ENCODE measurements around the gene SLC66A1. TPM values are rescaled to one million over a fixed set of nuclear protein-coding genes. Genes with fewer than 3 reads are reported as not detected.

The SLC66A1 gene
- total RNA-seq, 1 experiment from 2014 or later = 14.1 TPM

DNA sequence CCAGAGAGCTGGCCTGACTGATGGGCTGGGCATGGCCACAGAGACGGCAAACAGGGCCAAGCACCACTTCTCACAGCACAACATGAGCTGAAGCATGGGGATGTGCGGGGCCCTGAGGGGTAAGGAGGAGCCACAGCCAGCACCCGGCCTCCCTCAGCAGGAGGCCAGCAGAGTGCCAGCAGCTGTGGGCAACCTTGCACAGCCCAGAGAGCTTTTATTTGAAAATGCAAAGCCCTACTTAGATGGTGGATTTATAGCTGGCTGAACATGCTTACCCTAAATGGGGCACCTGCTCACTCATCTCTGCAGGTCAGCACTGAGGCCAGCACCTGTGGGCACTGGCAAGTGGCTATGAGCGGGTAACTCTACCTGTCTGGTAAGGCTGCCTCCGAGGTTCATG is 44.1 kb downstream of the SLC66A1 start (continued):
- TF ChIP-seq, protein P1, sequence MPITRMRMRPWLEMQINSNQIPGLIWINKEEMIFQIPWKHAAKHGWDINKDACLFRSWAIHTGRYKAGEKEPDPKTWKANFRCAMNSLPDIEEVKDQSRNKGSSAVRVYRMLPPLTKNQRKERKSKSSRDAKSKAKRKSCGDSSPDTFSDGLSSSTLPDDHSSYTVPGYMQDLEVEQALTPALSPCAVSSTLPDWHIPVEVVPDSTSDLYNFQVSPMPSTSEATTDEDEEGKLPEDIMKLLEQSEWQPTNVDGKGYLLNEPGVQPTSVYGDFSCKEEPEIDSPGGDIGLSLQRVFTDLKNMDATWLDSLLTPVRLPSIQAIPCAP (CRISPR knock-in tag; IDR thresholded peaks at IDR 0.05) = no peak
- TF ChIP-seq ZNF396 (CRISPR knock-in tag; IDR thresholded peaks at IDR 0.05; ENCODE audit: borderline replicate concordance) (no peak), GTF2I (CRISPR knock-in tag; conservative IDR thresholded peaks at IDR 0.05) (no peak), NFYB (CRISPR knock-in tag; conservative IDR thresholded peaks at IDR 0.05; ENCODE audit: low read depth) (no peak), EMX1 (CRISPR knock-in tag; IDR thresholded peaks at IDR 0.05) (no peak)

DNA sequence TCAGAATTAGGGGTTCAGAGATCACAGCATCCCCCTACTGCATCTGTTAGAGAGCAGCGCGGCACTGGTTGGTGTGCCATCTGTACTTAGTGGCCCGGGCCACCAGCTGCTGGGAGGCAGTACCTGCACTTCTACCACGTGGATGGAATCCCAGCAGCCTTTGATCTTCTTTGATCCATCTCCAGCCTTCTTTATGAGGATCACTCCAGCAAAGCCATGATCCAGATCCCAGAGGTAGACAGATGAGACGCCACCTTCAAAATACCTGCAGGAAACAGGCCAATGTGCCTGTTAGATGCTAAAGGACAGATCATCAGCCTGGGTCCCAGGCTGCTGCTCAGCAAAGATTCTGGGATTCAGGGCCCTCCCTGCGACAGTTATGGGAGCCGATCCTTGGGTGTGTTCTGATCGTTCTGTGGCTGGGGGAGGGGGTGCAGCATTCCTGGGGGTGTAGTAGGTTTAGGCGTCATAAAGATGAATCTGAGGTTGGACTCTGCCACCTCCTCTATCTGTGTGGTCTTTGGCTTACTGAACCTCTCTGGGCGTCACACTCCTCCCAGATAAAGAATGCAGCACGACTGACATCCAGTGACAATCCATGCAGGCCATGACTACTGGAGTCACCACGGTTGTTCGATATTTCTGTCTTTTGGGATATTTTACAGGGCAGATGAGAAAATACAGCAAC is 45.3 kb downstream of the SLC66A1 start:
- Mint-ChIP-seq H3K36me3 (peaks cover 32% of the 10 kb centered on the region), H3K4me3 (no peak overlapping the region), H3K9me3 (no peaks in the 10 kb centered on the region), H3K27me3 (ENCODE audit: low read depth) (no peaks in the 10 kb centered on the region), H3K27ac (peak overlapping the region; percentile 23; the same call in 1 of the 2 replicates), H3K4me1 (peaks cover 39% of the 10 kb centered on the region)
- CTCF ChIA-PET = no interaction called here
- POLR2A ChIA-PET = no interaction called here
- no peak for ATAC-seq
- no peak for DNase-seq (ENCODE audit: low spot score)
- TF ChIP-seq, protein P2, sequence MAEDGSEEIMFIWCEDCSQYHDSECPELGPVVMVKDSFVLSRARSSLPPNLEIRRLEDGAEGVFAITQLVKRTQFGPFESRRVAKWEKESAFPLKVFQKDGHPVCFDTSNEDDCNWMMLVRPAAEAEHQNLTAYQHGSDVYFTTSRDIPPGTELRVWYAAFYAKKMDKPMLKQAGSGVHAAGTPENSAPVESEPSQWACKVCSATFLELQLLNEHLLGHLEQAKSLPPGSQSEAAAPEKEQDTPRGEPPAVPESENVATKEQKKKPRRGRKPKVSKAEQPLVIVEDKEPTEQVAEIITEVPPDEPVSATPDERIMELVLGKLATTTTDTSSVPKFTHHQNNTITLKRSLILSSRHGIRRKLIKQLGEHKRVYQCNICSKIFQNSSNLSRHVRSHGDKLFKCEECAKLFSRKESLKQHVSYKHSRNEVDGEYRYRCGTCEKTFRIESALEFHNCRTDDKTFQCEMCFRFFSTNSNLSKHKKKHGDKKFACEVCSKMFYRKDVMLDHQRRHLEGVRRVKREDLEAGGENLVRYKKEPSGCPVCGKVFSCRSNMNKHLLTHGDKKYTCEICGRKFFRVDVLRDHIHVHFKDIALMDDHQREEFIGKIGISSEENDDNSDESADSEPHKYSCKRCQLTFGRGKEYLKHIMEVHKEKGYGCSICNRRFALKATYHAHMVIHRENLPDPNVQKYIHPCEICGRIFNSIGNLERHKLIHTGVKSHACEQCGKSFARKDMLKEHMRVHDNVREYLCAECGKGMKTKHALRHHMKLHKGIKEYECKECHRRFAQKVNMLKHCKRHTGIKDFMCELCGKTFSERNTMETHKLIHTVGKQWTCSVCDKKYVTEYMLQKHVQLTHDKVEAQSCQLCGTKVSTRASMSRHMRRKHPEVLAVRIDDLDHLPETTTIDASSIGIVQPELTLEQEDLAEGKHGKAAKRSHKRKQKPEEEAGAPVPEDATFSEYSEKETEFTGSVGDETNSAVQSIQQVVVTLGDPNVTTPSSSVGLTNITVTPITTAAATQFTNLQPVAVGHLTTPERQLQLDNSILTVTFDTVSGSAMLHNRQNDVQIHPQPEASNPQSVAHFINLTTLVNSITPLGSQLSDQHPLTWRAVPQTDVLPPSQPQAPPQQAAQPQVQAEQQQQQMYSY (CRISPR knock-in tag; IDR thresholded peaks at IDR 0.05) = no peak

DNA sequence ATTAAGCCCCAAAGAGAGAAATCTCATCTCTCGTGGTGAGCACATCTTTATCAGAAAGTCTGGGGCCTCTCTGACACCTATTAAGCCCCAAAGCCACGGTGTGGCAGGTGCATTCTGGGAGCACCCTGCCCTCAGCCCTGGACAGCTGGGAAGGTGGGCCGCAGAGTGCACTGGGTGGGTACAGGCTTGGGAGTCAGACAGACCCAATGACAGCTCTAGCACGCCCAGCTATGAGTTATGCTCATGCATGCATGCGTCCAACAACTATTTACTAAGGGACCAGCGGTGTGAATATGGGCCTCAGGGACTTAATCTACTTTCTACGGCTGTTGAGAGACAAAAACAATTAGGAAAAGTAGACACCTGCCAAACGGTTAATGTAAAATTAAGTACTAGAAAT is 46.6 kb downstream of the SLC66A1 start:
- Mint-ChIP-seq H3K4me1 (peaks cover 30% of the 10 kb centered on the region), H3K27ac (no peak overlapping the region), H3K4me3 (no peak overlapping the region), H3K27me3 (ENCODE audit: low read depth) (no peaks in the 10 kb centered on the region), H3K36me3 (peaks cover 29% of the 10 kb centered on the region), H3K9me3 (no peaks in the 10 kb centered on the region)
- ChIA-PET CTCF (interaction anchor here (0.5 to 1.5 kb wide), 4 partner anchors 16 to 346 kb away, joined by 3 to 6 read pairs (median 3); no protein-coding TSS in a partner anchor), POLR2A (no interaction called here)
- TF ChIP-seq HMGA2 (CRISPR knock-in tag; IDR thresholded peaks at IDR 0.05) (no peak), CREM (CRISPR knock-in tag; IDR thresholded peaks at IDR 0.05) (no peak)
- ATAC-seq (no peak), DNase-seq (ENCODE audit: low spot score) (no peak)

DNA sequence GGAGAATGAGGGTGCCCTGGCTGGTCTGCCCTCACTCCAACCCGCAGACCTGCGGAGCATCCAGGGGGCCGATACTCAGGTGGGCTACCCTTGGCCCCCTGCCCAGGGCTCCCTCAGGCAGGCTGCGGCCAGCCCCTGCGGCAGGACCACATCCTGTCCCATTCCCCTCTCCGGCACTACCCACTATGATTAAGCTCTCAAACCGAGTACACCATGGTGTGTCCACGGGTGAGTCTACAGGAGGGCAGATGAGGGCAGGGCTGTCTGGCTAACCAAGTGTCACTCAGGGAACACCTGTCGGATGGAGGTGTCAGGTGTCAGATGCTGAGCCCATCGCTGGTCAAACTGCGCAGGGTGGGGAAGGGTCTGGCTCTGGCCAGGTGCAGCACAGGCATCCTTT is 47.2 kb downstream of the SLC66A1 start:
- no peak; the same call in 1 of the 2 replicates for ATAC-seq
- POLR2A ChIA-PET = interaction anchor here (0.6 kb wide), 1 partner anchor 24 kb away, joined by 3 read pairs; no protein-coding TSS in a partner anchor
- CTCF ChIA-PET = interaction anchor here (0.5 to 1.5 kb wide), 3 partner anchors 15 to 303 kb away, joined by 3 to 6 read pairs (median 3); no protein-coding TSS in a partner anchor

More for the DNA sequence above, 47.2 kb downstream of the SLC66A1 start:
- DNase-seq (ENCODE audit: low spot score) = no peak
- Mint-ChIP-seq H3K27me3 (ENCODE audit: low read depth) (no peaks in the 10 kb centered on the region), H3K36me3 (peaks cover 26% of the 10 kb centered on the region), H3K4me3 (no peak overlapping the region), H3K27ac (no peak overlapping the region), H3K9me3 (no peaks in the 10 kb centered on the region), H3K4me1 (peaks cover 23% of the 10 kb centered on the region)
- TF ChIP-seq NR1H2 (CRISPR knock-in tag; IDR thresholded peaks at IDR 0.05) (no peak), TP53 (CRISPR knock-in tag; IDR thresholded peaks at IDR 0.05) (no peak), ZNF317 (CRISPR knock-in tag; IDR thresholded peaks at IDR 0.05; ENCODE audit: borderline replicate concordance, low read depth) (no peak), NFATC4 (CRISPR knock-in tag; IDR thresholded peaks at IDR 0.05) (no peak), ZBTB21 (CRISPR knock-in tag; IDR thresholded peaks at IDR 0.05; ENCODE audit: borderline replicate concordance) (no peak), PRRX2 (CRISPR knock-in tag; IDR thresholded peaks at IDR 0.05) (no peak), CREB1 (CRISPR knock-in tag; IDR thresholded peaks at IDR 0.05) (no peak), CBFB (CRISPR knock-in tag; IDR thresholded peaks at IDR 0.05; ENCODE audit: low read depth) (no peak), ETV6 (CRISPR knock-in tag; IDR thresholded peaks at IDR 0.05) (no peak)
- TF ChIP-seq, protein P3, sequence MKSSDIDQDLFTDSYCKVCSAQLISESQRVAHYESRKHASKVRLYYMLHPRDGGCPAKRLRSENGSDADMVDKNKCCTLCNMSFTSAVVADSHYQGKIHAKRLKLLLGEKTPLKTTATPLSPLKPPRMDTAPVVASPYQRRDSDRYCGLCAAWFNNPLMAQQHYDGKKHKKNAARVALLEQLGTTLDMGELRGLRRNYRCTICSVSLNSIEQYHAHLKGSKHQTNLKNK (CRISPR knock-in tag; IDR thresholded peaks at IDR 0.05) = no peak
- TF ChIP-seq, protein P4, sequence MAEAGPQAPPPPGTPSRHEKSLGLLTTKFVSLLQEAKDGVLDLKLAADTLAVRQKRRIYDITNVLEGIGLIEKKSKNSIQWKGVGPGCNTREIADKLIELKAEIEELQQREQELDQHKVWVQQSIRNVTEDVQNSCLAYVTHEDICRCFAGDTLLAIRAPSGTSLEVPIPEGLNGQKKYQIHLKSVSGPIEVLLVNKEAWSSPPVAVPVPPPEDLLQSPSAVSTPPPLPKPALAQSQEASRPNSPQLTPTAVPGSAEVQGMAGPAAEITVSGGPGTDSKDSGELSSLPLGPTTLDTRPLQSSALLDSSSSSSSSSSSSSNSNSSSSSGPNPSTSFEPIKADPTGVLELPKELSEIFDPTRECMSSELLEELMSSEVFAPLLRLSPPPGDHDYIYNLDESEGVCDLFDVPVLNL (CRISPR knock-in tag; IDR thresholded peaks at IDR 0.05; ENCODE audit: borderline replicate concordance, low read depth) = no peak
- TF ChIP-seq, protein P5, sequence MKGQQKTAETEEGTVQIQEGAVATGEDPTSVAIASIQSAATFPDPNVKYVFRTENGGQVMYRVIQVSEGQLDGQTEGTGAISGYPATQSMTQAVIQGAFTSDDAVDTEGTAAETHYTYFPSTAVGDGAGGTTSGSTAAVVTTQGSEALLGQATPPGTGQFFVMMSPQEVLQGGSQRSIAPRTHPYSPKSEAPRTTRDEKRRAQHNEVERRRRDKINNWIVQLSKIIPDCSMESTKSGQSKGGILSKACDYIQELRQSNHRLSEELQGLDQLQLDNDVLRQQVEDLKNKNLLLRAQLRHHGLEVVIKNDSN (CRISPR knock-in tag; IDR thresholded peaks at IDR 0.05) = no peak

Data from WTC11 (cell line).